ENCODE data around the gene LARGE2.
A peak's percentile ranks its signal among the peaks of the same experiment; 100 is the strongest.

LARGE2 gene

GRCh38 chr11:45922425-45923082, at the start of gene LARGE2:
TSS of gene LARGE2 (plus strand) at chr11:45922656. CDS start at chr11:45922883, 227 bp downstream.
- peak; percentile 53 for DNase-seq

GRCh38 chr11:45876401-45876800, 46.1 kb upstream of the LARGE2 start:
- DNase-seq: no peak

GRCh38 chr11:45877221-45877620, 45.2 kb upstream of the LARGE2 start:
- no peak for DNase-seq

- DNase-seq: no peak
Observed at GRCh38 chr11:45877845-45878244, 44.6 kb upstream of the LARGE2 start.

DNA sequence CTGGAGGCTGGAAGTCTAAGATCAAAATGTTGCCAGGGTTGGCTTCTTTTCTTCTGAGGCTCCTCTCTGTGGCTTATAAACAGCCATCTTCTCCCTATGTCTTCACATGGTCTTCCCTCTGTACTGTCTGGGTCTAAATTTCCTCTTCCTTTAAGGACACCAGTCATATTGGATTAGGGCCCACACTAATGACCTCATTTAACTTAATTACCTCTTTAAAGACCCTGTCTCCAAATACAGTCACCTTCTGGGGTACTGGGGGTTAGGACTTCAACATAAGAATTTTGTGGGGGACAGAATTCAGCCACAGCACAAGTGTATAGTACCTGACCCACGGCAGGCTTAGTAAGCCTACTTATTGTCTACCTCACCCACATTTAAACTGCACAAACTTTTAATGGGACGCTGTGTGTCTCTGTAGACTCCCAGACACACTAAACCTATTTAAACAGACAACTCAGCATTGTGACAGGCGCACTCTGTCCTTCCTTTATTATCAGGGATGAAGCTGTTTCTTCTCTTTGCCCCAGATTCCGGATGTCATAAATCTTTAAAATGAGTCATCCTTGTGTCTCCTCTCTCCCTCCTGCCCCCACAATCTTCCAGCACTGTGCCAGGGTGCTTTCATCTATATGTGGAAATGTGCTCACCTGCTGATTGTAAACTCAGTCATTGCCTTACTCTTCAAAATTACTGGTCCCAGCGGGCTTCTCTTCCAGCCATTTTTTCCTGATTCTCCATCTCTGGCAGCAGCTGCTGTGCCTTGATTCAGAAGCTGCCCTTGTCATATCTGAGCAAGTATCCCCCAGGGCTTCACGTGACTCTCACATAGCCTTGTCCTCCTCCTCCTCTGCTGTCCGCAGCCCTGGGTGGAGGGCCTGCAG, 42.4 kb upstream of the LARGE2 start:
- no peak for DNase-seq

DNA sequence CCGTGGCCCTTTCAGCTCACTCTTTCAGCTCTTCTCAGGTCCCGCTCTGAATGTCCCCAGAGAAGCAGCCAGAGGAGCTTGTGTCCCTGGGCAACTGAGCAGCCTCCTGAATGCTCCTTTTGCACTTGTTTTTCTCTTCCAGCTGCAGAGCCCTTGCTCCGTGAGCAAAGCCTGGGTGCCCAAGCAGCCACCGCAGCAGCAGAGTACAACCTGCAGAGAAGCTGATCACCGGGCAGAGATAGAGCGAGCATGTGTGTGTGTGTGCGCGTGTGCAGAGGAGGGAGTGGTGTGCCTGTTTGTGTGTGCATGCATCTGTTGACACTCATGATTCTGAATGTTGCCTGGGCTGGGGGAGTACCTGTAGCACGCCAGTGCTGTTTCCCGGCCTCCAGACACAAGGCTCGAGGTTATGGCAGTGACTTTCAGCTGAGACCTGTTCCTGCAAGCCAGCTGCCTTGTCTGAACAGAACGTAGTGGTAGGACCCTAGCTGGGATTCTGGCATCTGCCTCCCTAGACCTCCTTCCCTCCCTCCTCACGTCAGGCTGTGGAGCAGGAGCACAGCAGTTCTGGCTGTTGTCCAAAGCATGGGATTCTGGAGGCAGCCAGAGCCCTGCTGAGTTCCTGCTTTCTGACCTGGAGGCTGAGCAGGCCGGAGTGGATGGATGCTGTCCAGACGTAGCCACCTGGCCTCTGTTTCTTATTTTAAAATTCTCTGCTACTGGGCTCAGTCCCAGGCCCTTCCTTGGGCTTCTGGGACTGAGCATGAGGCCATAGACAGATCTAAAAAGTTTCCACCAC, 41.5 kb upstream of the LARGE2 start:
- no peak for DNase-seq

- DNase-seq: no peak
Observed at GRCh38 chr11:45881708-45882368, 40.6 kb upstream of the LARGE2 start.

DNA sequence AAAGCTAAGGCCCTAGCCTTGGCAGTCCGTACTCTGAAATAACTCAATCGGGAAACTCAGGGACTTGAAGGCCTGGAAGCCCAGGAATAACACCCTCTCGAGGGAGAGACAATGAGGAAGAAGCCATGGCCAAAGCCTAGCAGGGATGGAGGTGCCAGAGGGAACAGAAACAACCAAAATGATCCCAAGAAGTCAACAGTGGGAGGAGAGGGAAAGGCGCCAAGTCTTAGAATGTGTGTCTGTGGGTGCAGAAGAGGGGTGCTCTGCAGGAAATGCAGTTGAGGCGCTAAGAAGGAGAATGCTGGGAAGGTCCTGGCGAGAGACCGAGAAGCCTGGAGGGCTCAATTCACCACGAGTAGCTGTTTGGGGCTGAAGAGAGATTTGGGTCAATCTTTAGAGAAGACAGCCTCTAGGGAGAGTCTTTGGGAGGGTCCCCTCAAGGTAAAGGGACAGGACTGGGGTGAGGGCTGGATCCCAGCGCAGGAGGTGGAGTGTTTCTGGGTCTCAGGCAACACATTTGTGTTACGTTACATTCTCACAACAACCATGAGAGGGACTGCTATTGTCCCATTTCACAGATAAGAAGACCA, 37.8 kb upstream of the LARGE2 start:
- no peak for DNase-seq

DNA sequence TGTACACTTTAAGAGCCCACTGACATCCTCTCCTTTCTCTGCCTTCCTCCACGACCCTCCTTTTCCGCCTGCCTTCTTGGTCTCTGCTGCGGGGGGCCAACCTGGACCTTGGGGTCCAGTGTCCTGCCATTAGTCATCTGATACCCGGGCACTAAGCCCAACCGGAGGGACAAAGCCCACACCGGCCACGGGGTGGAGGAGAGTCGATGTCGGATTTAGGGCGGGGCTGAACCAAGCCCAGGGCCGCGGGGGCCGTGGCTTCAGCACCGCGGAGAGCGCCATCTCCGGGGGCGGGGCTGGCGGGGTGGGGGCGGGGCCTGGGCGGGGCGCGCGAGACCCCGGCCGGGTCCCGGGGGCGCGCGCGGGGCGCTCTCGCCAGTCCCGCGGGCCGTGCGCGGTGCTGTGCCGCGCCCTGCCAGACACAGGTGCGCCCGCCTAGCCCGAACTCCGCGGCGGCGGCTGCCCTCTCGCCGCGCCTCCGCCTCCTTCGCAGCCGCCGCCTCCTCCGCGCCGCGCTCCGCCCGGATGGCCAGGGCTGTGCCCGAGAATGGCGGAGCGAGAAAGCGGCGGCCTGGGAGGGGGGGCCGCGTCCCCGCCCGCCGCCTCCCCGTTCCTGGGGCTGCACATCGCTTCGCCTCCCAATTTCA, 37.1 kb upstream of the LARGE2 start, which contains the start of gene MAPK8IP1:
Gene MAPK8IP1, plus strand, starts transcription at position 378 of the 647 bp plus-strand sequence. Its CDS starts 170 bp downstream, at position 548.
- peak; percentile 76 for DNase-seq

DNA sequence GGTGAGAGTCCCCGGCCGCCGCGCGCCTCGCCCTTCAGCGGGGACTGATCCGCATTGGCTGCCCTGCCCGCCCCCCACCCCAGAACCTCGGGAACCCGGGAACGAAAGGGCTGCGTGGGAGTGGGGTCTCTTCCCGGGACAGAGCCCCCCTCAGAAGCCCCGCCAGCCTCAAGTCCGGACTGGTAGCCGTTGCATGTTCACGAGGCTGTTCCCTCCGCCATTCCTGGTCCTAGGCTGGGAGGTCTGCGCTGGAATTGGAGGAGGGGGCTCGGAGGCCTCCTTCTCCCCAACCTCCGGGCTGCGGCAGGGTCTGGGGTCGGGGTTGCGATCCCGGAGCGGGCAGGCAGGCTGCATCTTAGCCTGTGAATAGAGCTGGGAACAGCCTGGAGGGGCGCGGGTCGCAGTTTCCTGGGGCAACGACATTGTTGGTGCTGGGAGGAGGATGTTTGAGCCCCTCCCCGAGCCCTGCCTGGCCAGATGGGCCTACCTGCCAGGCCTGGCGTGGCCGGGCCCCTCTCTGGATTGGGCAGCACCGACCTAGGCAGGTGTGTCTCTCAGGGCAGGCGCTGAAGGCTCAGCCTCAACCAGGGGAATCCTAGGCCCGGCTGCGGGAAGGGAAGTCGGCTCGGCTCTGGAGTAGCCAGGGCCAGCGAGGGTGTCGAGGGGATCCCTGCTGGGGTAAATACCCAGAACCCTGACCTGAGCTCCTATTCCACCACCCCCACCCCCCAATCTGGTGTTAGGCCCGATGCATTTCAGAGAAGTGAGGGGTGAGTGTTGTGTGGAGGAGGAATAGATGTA, 36.3 kb upstream of the LARGE2 start:
- peak; percentile 41 for DNase-seq

DNA sequence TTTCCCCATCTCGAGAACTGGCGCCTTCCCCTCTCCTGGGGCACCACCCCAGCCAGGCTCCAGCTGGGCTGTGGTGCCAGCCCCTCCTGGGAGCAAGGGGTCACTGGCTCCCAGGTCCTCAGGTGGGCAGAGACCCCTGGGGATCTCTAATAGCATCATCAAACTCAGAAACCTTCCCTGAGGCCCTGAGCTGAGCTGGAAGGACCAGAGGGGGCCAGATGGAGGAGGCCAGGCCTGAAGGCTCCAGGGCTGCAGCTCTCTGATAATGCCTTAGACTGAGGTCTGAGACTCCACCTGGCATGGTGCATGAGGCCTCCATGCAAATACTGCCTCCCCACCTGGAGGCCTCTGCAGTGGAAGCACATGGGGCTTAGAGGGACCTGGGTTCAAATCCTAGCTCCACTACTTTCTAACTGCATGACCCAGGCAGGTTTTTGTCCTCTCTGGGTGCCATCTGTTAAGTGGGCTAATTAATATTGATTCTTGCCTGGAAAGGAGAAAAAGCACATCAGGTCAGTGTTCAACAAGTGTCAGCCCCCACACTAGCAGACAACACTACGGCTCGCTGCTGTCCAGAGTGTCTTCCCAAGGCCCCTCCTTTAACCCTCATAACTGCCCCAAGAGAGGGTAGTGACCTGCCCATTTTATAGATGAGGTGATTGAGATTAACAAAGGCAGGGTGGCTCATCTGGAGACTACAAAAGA, 35.5 kb upstream of the LARGE2 start:
- no peak for DNase-seq

- DNase-seq: no peak
Observed at GRCh38 chr11:45887587-45887986, 34.9 kb upstream of the LARGE2 start.

DNA sequence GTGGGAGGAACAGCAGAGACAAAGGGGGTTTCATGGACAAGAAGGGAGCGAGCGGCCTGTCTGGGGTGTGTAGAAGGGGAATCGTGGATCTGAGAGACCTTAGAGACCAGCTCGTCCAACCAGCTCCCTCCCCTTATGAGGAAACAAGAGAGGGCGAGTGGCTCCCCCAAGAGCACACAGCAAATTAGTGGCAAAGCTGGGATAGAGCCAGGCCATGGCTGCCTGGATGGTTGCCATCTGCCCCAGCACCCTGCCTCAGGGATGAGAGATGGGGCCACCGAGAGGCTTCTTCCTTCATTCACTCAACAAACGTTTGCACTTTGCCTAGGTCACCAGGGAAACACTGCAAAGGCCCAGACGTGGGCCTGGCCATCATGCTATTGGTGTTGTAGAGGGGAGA, 32.9 kb upstream of the LARGE2 start:
- no peak for DNase-seq

- no peak for DNase-seq
Observed at GRCh38 chr11:45889966-45890365, 32.5 kb upstream of the LARGE2 start.

GRCh38 chr11:45890886-45891550, 31.4 kb upstream of the LARGE2 start:
- DNase-seq: no peak

DNA sequence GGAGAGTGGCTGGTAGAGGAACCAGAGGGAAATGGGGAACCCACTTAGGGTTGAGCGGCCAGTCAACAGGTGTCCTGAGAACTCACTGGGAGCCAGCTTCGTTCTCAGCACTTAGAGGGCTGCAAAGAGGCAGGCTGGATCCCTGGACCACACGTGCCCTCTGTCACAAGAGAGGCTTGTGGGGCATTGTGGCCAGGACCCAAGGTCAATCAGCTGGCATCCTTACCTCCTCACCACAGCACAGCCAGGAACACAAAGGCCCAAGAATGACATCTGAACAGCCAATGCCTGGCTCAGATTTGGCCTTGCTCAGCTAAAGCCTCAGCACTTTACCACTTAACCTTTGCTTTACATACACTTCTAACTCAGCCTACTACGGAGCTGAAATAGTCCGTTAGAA, 29.6 kb upstream of the LARGE2 start:
- DNase-seq: no peak

DNA sequence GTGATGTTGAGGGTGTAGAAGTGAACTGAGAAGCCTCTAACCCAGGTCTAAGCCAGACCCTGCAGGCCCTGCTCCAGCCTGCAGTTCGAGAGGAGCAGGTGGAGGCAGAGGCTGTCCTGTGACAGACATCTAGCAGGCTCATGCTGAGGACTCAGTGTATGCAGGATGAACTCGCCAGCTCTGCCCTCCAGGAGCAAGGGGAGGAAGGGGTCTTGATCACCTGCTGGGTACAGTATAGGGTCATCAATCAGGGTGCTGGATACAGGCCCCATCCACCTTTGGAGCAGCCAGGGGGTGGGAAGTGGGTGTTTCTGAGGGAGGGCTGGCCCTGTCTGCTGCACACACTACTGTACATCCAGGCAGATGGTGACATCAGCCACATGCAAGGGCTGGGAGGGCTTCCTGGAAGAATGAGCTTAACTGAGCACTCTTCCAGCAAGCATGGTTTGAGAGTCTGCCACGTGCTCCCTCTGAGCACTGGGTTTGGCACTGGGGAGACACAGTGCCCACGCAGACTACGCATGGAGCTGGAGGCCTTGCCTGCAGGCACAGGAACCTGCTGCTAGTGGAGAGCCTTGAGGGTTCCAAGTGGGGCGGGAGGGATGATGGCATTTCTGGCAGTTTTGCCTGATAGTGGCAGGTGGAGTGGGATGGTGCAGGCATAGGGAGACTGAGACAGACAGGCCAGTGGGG, 27.8 kb upstream of the LARGE2 start:
- DNase-seq: no peak

DNA sequence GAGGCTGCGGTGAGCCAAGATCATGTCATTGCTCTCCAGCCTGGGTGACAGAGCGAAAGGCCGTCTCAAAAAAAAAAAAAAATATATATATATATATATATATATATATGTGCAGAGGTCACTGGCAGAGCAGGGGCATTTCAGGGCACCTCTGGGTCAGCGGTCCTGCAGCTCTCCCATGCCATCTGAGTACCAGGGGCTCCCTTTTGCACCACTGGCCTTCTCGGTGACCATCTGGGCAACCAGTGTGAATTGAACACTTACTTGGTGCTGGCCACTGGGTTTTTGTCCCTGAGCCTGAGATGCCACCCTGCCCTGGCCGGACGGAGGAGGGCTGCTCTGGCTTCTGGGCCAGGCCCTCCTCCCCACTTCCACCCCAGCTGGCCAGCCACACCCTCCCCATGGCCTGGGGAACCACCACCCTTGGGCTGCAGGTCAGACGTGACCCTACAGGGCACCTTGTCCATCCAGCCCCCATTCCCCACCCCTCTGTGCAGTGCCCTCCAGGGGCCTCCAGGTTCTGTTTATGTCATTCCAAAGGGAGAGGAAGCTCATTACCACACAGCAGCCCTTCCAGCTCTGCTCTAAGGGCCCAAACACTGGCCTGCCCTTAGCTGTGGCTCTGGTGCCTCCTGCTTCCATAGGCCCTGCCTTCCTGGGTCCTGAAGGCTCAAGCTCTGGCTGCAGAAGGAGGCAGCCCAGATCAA, 26.8 kb upstream of the LARGE2 start:
- no peak for DNase-seq
